ENCODE measurements around the gene BRIX1. TPM values are rescaled to one million over a fixed set of nuclear protein-coding genes. Genes with fewer than 3 reads are reported as not detected.

BRIX1 gene
- polyA plus RNA-seq, 2 of the 4 experiments (the other 2 are of a cell fraction) = 67.3 to 88.5 TPM

DNA sequence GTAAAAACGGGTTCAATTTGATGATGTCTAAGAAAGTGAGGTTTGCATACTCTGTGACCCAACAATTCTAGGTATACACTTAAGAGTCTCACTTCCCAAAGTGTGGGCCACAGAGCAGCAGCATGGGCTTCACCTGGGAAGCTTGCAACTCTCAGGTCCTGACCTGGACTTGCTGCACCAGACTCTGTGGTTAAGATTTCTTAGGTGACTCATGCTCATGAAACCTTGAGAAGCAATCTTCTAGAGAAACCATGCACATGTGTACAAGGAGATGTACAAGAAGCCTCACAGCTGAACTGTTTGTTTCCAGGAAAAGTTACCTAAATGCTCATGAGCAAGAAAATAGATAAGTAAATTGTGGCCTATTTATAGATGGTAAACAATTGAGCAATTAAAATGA lies 43.8 kb downstream of the BRIX1 start:
- POLR2A ChIA-PET = no interaction called here
- TF ChIP-seq USF2 (IDR thresholded peaks at IDR 0.05) = no peak
- TF ChIP-seq HOXA7 (CRISPR knock-in tag; IDR thresholded peaks at IDR 0.05) = no peak
- TF ChIP-seq FOSL2 (IDR thresholded peaks at IDR 0.05) = no peak
- TF ChIP-seq FOSL2 (CRISPR knock-in tag; IDR thresholded peaks at IDR 0.05) = no peak
- TF ChIP-seq, protein P1, sequence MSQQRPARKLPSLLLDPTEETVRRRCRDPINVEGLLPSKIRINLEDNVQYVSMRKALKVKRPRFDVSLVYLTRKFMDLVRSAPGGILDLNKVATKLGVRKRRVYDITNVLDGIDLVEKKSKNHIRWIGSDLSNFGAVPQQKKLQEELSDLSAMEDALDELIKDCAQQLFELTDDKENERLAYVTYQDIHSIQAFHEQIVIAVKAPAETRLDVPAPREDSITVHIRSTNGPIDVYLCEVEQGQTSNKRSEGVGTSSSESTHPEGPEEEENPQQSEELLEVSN (IDR thresholded peaks at IDR 0.05; ENCODE audit: borderline replicate concordance, low read depth) = no peak
- TF ChIP-seq RNF2 (IDR thresholded peaks at IDR 0.05; ENCODE audit: borderline replicate concordance, low read depth) = no peak
- TF ChIP-seq SREBF2 (IDR thresholded peaks at IDR 0.05) = no peak
- TF ChIP-seq ESRRA (IDR thresholded peaks at IDR 0.05; ENCODE audit: borderline replicate concordance, low read length) = no peak
- TF ChIP-seq, protein P2, sequence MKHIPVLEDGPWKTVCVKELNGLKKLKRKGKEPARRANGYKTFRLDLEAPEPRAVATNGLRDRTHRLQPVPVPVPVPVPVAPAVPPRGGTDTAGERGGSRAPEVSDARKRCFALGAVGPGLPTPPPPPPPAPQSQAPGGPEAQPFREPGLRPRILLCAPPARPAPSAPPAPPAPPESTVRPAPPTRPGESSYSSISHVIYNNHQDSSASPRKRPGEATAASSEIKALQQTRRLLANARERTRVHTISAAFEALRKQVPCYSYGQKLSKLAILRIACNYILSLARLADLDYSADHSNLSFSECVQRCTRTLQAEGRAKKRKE (CRISPR knock-in tag; IDR thresholded peaks at IDR 0.05; ENCODE audit: low read depth) = no peak
- TF ChIP-seq POLR2A (IDR thresholded peaks at IDR 0.05; ENCODE audit: low read length) = no peak
- no peak for TF ChIP-seq ZC3H11A (IDR thresholded peaks at IDR 0.05)
- no peak for TF ChIP-seq ZNF302 (CRISPR knock-in tag; IDR thresholded peaks at IDR 0.05)
- no peak for TF ChIP-seq CEBPB (IDR thresholded peaks at IDR 0.05)
- no peak for TF ChIP-seq TP53 (CRISPR knock-in tag; IDR thresholded peaks at IDR 0.05)
- TF ChIP-seq RARB (CRISPR knock-in tag; IDR thresholded peaks at IDR 0.05) = no peak
- TF ChIP-seq JUN (IDR thresholded peaks at IDR 0.05) = no peak
- TF ChIP-seq RCOR1 (IDR thresholded peaks at IDR 0.05; ENCODE audit: low read depth, low read length) = no peak
- TF ChIP-seq TFCP2L1 (CRISPR knock-in tag; IDR thresholded peaks at IDR 0.05) = no peak
- TF ChIP-seq MAFK (IDR thresholded peaks at IDR 0.05; ENCODE audit: partially characterized antibody) = no peak
- no peak for TF ChIP-seq ZSCAN20 (CRISPR knock-in tag; IDR thresholded peaks at IDR 0.05)
- TF ChIP-seq MAZ (IDR thresholded peaks at IDR 0.05; ENCODE audit: borderline replicate concordance, low read depth, low read length) = no peak
- H3K4me1 ChIP-seq = no peaks in the 10 kb centered on the region
- DNase-seq (ENCODE audit: low read depth in 1 of 2, low spot score in 1 of 2) (no peak), FAIRE-seq (no peak), ATAC-seq (no peak)
- CTCF ChIA-PET = interaction anchor here (1.0 to 3.6 kb wide), 5 partner anchors 9 to 43 kb away, joined by 3 to 21 read pairs (median 8); no protein-coding TSS in a partner anchor
- 65% methylated on average over 1 of the region's 1 CpG for WGBS (ENCODE audit: missing lambda C conversion rate)
- H3K27ac ChIP-seq = no peak overlapping the region
- no peak overlapping the region for H3K4me2 ChIP-seq
- H3K9me3 ChIP-seq = no peaks in the 10 kb centered on the region
- no peak overlapping the region for H3K4me3 ChIP-seq

DNA sequence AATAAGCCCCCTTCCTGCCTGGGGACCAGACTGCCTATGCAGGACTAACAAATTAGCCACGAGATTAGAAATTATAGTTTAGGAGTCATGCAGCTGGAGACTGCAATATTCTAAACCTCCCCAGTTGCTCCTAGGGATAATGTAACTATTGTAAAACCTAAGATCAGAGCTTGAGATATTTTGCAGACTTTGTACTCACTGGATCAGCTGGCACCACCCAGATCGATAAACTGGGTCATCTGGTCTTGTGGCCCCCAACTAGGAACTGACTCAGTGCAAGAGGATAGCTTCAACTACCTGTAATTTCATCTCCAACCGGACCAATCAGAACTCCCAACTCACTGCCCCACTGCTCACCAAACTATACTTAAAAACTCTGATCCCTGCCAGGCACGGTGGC lies 52.0 kb downstream of the BRIX1 start:
- POLR2A ChIA-PET = no interaction called here
- no peak for ATAC-seq
- 79% methylated on average over 4 of the region's 4 CpGs for WGBS (ENCODE audit: missing lambda C conversion rate)

More for the DNA sequence above, 52.0 kb downstream of the BRIX1 start:
- Histone ChIP-seq H3K4me1 (no peaks in the 10 kb centered on the region), H3K4me2 (no peak overlapping the region), H3K27ac (no peak overlapping the region), H3K9me3 (no peaks in the 10 kb centered on the region), H3K4me3 (no peak overlapping the region)
- TF ChIP-seq, protein P2 (CRISPR knock-in tag; IDR thresholded peaks at IDR 0.05; ENCODE audit: low read depth) = no peak
- TF ChIP-seq CHD4 (IDR thresholded peaks at IDR 0.05; ENCODE audit: borderline replicate concordance) (no peak), TP53 (CRISPR knock-in tag; IDR thresholded peaks at IDR 0.05) (no peak), NFE2L2 (conservative IDR thresholded peaks at IDR 0.05; ENCODE audit: low read length) (no peak), NR3C1 (IDR thresholded peaks at IDR 0.05) (no peak), HEYL (CRISPR knock-in tag; IDR thresholded peaks at IDR 0.05) (no peak)
- TF ChIP-seq, protein P3, sequence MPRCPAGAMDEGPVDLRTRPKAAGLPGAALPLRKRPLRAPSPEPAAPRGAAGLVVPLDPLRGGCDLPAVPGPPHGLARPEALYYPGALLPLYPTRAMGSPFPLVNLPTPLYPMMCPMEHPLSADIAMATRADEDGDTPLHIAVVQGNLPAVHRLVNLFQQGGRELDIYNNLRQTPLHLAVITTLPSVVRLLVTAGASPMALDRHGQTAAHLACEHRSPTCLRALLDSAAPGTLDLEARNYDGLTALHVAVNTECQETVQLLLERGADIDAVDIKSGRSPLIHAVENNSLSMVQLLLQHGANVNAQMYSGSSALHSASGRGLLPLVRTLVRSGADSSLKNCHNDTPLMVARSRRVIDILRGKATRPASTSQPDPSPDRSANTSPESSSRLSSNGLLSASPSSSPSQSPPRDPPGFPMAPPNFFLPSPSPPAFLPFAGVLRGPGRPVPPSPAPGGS (IDR thresholded peaks at IDR 0.05) = no peak
- DNase-seq (ENCODE audit: low read depth in 1 of 2, low spot score in 1 of 2) (no peak), FAIRE-seq (no peak)
- CTCF ChIA-PET = interaction anchor here (3.0 kb wide), 1 partner anchor 9 kb away, joined by 11 read pairs; no protein-coding TSS in a partner anchor
